Mucosa of rectum (tissue), 2 donors: Measurements from ENCODE around the gene SEMA7A.
"Not testable (repeated sequence)": the region's sequence is repeated elsewhere in the genome, so short reads cannot be mapped to it uniquely, and the experiment has no call there.

Experiments
- H3K27ac ChIP-seq, 2 donors: one replicate each; pipeline ENCODE4 v1.7.0; 2013; ENCODE audit warnings: inconsistent platforms in 2 of 2, low read depth in 2 of 2, low read length in 2 of 2
- H3K27me3 ChIP-seq, 2 donors: one replicate each; pipeline ENCODE4 v1.7.0; 2013; ENCODE audit warnings: low read length in 2 of 2; ENCODE audit not compliant: control insufficient read depth in 2 of 2, insufficient read depth in 2 of 2
- H3K36me3 ChIP-seq, 2 donors: one replicate each; pipeline ENCODE4 v1.7.0; 2013; ENCODE audit warnings: low read length in 2 of 2; ENCODE audit not compliant: control insufficient read depth in 2 of 2, insufficient read depth in 2 of 2
- H3K4me1 ChIP-seq, 2 donors: one replicate each; pipeline ENCODE4 v1.7.0; 2013; ENCODE audit warnings: low read length in 2 of 2, mild to moderate bottlenecking in 1 of 2; ENCODE audit not compliant: control insufficient read depth in 2 of 2, insufficient read depth in 2 of 2
- H3K4me3 ChIP-seq, 2 donors: one replicate each; pipeline ENCODE4 v1.7.0; 2013; ENCODE audit warnings: low read length in 2 of 2
- H3K9ac ChIP-seq, 2 donors: one replicate each; pipeline ENCODE4 v1.7.0; 2013; ENCODE audit warnings: low read length in 2 of 2, low read depth in 1 of 2, mild to moderate bottlenecking in 1 of 2
- H3K9me3 ChIP-seq, 2 donors: one replicate each; pipeline ENCODE4 v1.7.0; 2013; ENCODE audit warnings: low read length in 2 of 2; ENCODE audit not compliant: control insufficient read depth in 2 of 2
- donor health status: healthy.
- donor health status: Normal muscosa, but diverticular disease.

SEMA7A gene

GRCh38 chr15:74463634-74464033 lies 29.9 kb upstream of the SEMA7A start:
- Histone ChIP-seq H3K9me3 (no peaks in the 10 kb centered on the region), H3K36me3 (peaks cover 0 to 4% of the 10 kb centered on the region in 2 donors), H3K27ac (no peak overlapping the region), H3K4me3 (no peak overlapping the region), H3K9ac (no peak overlapping the region), H3K27me3 (no peaks in the 10 kb centered on the region), H3K4me1 (peaks cover 6 to 10% of the 10 kb centered on the region in 2 donors)

GRCh38 chr15:74461847-74462511 lies 28.2 kb upstream of the SEMA7A start:
- H3K36me3 ChIP-seq, result no peaks in the 10 kb centered on the region
- no peaks in the 10 kb centered on the region for H3K27me3 ChIP-seq
- no peak overlapping the region for H3K27ac ChIP-seq
- peak overlapping the region; percentile 87 to 94 for H3K9ac ChIP-seq
- H3K9me3 ChIP-seq, result no peaks in the 10 kb centered on the region
- peaks cover 6 to 10% of the 10 kb centered on the region in 2 donors for H3K4me1 ChIP-seq
- peak overlapping the region; percentile 83 for H3K4me3 ChIP-seq

- H3K27ac ChIP-seq, result peak within 1 kb of the TSS; percentile 78 to 83
- H3K36me3 ChIP-seq, result peaks cover 3 to 4% of the 10 kb centered on the region in 2 donors
- H3K9me3 ChIP-seq, result no peaks in the 10 kb centered on the region
- H3K4me1 ChIP-seq, result peaks cover 6 to 10% of the 10 kb centered on the region in 2 donors
- H3K4me3 ChIP-seq, result peak within 1 kb of the TSS; percentile 83
- H3K27me3 ChIP-seq, result no peaks in the 10 kb centered on the region
- peak within 1 kb of the TSS; percentile 87 to 94 for H3K9ac ChIP-seq
Measured at GRCh38 chr15:74460871-74461846, 27.4 kb upstream of the SEMA7A start, which contains the start of gene UBL7. TSS of gene UBL7 (minus strand) at chr15:74461160. CDS start at chr15:74458867, 2,293 bp downstream.

GRCh38 chr15:74460298-74460697 lies 26.5 kb upstream of the SEMA7A start:
- H3K4me3 ChIP-seq, result peak overlapping the region; percentile 83
- H3K4me1 ChIP-seq, result peaks cover 6 to 10% of the 10 kb centered on the region in 2 donors
- no peaks in the 10 kb centered on the region for H3K9me3 ChIP-seq
- peaks cover 3 to 5% of the 10 kb centered on the region in 2 donors for H3K36me3 ChIP-seq
- H3K9ac ChIP-seq, result peak overlapping the region; percentile 78 to 87
- peak overlapping the region; percentile 78 to 83 for H3K27ac ChIP-seq
- H3K27me3 ChIP-seq, result no peaks in the 10 kb centered on the region

GRCh38 chr15:74459798-74460197 lies 26.0 kb upstream of the SEMA7A start:
- not testable (repeated sequence) for H3K27ac ChIP-seq, H3K9ac ChIP-seq, H3K4me1 ChIP-seq, H3K9me3 ChIP-seq, H3K27me3 ChIP-seq, H3K36me3 ChIP-seq
- H3K4me3 ChIP-seq, result peak overlapping the region in 1 of 2 donors; percentile 83

GRCh38 chr15:74458473-74458872 lies 24.7 kb upstream of the SEMA7A start:
- no peaks in the 10 kb centered on the region for H3K27me3 ChIP-seq
- H3K36me3 ChIP-seq, result peaks cover 6 to 8% of the 10 kb centered on the region in 2 donors
- H3K4me3 ChIP-seq, result no peak overlapping the region

GRCh38 chr15:74457036-74457435 lies 23.3 kb upstream of the SEMA7A start:
- peaks cover 16 to 19% of the 10 kb centered on the region in 2 donors for H3K36me3 ChIP-seq
- not testable (repeated sequence) for H3K27ac ChIP-seq, H3K9me3 ChIP-seq, H3K4me1 ChIP-seq, H3K9ac ChIP-seq, H3K27me3 ChIP-seq, H3K4me3 ChIP-seq

More at GRCh38 chr15:74458473-74458872, 24.7 kb upstream of the SEMA7A start:
- Histone ChIP-seq H3K9me3 (no peaks in the 10 kb centered on the region), H3K4me1 (peaks cover 6 to 10% of the 10 kb centered on the region in 2 donors), H3K9ac (no peak overlapping the region), H3K27ac (no peak overlapping the region)

GRCh38 chr15:74454764-74455500 lies 21.2 kb upstream of the SEMA7A start:
- Histone ChIP-seq H3K4me3 (no peak overlapping the region), H3K36me3 (peaks cover 31 to 37% of the 10 kb centered on the region in 2 donors), H3K27me3 (no peaks in the 10 kb centered on the region), H3K27ac (no peak overlapping the region), H3K9ac (no peak overlapping the region), H3K4me1 (peaks cover 0 to under 1% of the 10 kb centered on the region in 2 donors), H3K9me3 (no peaks in the 10 kb centered on the region)

GRCh38 chr15:74453925-74454763 lies 20.4 kb upstream of the SEMA7A start:
- no peak overlapping the region for H3K9ac ChIP-seq
- no peaks in the 10 kb centered on the region for H3K27me3 ChIP-seq
- H3K4me1 ChIP-seq, result no peaks in the 10 kb centered on the region
- peaks cover 39 to 45% of the 10 kb centered on the region in 2 donors for H3K36me3 ChIP-seq
- no peak overlapping the region for H3K27ac ChIP-seq
- H3K4me3 ChIP-seq, result no peak overlapping the region
- H3K9me3 ChIP-seq, result no peaks in the 10 kb centered on the region
